KOPT-K1 (cell line): ENCODE data around the gene PGP.

Experiments
- H3K27ac ChIP-seq: fragments of 200-600 bp; sonication (generic); 2 replicates; pipeline ENCODE4 v1.5.1; 2016; ENCODE audit warnings: antibody characterized with exemption, mild to moderate bottlenecking, low read depth, low read length; ENCODE audit not compliant: poor library complexity, severe bottlenecking
- H3K36me3 ChIP-seq: fragments of 200-600 bp; sonication (generic); 2 replicates; pipeline ENCODE4 v1.5.1; 2017; ENCODE audit warnings: antibody characterized with exemption, mild to moderate bottlenecking, low read length, moderate library complexity; ENCODE audit not compliant: insufficient read depth
- H3K9me3 ChIP-seq: fragments of 200-600 bp; sonication (generic); 2 replicates; pipeline ENCODE4 v1.5.1; 2017; ENCODE audit warnings: antibody characterized with exemption, low read length, mild to moderate bottlenecking; ENCODE audit not compliant: insufficient read depth, poor library complexity, severe bottlenecking

Gene PGP

GRCh38 chr16:2190002-2190658 lies 24.5 kb downstream of the PGP start:
- Histone ChIP-seq H3K36me3 (no peaks in the 10 kb centered on the region), H3K9me3 (no peaks in the 10 kb centered on the region), H3K27ac (no peak overlapping the region)

DNA sequence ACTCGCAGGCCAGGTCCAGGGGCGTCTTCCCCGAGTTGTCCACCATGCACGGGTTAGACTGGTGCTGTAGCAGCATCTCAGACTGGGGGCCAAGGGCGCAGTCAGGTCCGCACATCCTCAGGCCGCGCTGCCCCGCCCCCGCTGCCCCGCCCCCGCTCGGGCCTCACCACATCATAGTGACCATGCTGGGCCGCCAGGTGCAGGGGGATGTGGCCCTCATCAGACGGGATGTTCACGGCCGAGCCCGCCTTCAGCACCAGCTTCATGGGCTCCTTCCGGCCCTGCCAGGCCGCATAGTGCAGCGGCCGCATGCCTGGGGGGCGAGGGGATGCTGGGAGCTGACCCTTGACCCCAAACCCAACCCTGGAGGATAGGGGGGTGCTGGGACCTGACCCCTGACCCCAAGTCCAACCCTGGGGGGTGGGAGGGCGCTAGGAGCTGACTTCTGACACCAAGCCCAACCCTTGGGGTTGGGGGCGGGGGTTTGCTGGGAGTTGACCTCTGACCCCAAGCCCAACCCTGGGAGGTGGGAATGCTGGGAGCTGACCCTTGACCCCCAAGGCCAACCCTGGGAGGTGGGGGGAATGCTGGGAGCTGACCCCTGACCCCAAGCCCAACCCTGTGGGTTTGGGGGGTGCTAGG lies 25.3 kb downstream of the PGP start:
- Histone ChIP-seq H3K36me3 (no peaks in the 10 kb centered on the region), H3K9me3 (no peaks in the 10 kb centered on the region), H3K27ac (no peak overlapping the region)

DNA sequence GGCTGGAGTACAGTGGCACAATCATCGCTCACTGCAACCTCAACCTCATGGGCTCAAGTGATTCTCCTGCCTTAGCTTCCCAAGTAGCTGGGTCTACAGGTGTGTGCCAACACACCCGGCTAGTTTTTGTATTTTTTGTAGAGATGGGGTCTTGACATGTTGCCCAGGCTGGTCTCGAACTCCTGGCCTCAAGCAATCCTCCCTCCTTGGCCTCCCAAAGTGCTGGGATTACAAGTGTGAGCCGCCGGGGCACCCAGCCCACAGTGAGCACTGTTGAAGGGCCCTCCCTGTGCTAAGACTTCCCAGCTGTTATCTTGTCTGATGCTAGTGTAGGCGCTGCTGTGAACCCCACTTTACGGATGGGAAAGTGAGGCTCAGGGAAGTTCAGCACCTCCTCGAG lies 26.2 kb downstream of the PGP start:
- H3K36me3 ChIP-seq: no peaks in the 10 kb centered on the region
- H3K27ac ChIP-seq: no peak overlapping the region
- no peaks in the 10 kb centered on the region for H3K9me3 ChIP-seq

DNA sequence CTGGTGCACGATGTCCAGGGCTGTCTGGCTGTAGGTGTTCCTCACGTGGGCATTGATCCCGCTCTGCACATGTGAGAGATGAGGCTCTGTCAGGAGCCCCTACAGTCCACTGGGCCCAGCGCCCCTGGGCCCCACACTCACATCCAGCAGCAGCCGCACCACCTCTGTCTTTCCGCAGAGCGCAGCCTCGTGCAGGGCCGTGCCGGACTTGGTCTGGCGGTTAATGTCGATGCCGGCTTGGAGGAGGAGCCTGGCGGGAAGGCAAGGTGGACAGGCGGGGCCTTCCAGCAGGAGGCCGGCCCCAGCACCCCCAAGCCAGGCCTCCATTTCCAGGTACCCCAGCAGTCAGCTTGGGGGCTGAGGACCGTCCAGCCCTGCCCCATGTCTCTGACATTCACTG lies 27.4 kb downstream of the PGP start:
- no peaks in the 10 kb centered on the region; the same call in 1 of the 2 replicates for H3K36me3 ChIP-seq
- H3K9me3 ChIP-seq: no peaks in the 10 kb centered on the region
- H3K27ac ChIP-seq: no peak overlapping the region

- Histone ChIP-seq H3K36me3 (no peaks in the 10 kb centered on the region; the same call in 1 of the 2 replicates), H3K27ac (no peak overlapping the region), H3K9me3 (no peaks in the 10 kb centered on the region)
These were observed 28.1 kb downstream of the PGP start for GRCh38 chr16:2186505-2186904.

DNA sequence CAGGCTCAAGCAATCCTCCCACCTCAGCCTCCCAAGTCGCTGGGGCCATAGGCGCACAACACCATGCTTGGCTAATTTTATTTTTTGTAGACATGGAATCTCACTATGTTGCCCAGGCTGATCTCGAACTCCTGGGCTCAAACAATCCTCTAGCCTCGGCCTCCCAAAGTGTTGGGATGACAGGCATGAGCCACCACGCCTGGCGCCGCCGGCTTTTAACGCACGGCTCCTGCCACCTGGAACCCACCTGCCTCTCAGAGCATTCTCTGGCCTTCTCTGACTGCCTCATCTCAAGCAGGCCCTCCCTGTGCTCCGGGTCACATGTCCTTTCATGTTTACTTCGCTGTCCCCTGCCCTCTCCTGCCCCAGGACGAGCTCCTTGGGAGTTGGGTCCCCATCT lies 28.6 kb downstream of the PGP start:
- H3K9me3 ChIP-seq: no peaks in the 10 kb centered on the region
- no peaks in the 10 kb centered on the region; the same call in 1 of the 2 replicates for H3K36me3 ChIP-seq
- H3K27ac ChIP-seq: no peak overlapping the region

DNA sequence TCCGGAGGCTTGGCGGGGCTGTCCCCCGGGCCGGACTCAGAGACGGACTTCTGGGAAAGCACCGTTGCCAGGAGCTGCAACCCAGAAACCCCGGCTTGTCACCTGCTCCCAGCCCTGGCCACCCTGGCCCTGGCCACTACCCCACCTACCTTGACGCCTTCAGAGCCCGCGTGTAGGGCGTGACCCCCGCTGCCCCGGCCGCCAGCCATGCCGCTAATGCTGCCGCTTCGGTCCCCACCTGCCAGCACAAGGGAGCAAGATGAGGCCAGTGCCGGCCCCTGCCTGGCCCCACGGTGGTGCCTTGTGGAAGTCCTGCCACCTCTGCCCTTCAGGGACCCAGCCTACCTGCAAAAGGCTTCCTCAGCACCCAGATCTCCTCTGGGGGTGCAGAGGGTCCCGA lies 29.7 kb downstream of the PGP start:
- Histone ChIP-seq H3K27ac (no peak overlapping the region), H3K9me3 (no peaks in the 10 kb centered on the region), H3K36me3 (no peaks in the 10 kb centered on the region; the same call in 1 of the 2 replicates)

DNA sequence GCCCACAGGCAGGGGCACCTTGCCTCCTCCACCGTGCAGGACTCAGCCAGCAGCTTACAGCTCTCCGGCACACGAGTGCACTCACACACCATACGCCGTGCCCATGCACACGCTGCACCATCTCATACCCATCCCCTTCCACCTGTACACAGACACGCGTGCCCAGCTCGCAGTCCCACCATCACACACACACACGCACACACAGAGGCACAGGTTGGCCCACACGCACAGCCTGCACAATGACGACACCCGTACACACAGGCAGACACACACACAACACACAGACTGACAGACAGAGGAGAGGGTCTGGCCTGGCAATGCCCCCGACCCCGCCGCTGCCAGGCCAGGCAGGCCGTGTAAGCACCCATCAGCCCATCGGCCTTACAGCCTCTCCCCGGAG lies 30.3 kb downstream of the PGP start:
- H3K36me3 ChIP-seq: no peaks in the 10 kb centered on the region; the same call in 1 of the 2 replicates
- H3K27ac ChIP-seq: no peak overlapping the region
- H3K9me3 ChIP-seq: no peaks in the 10 kb centered on the region

- H3K36me3 ChIP-seq: no peaks in the 10 kb centered on the region; the same call in 1 of the 2 replicates
- no peaks in the 10 kb centered on the region for H3K9me3 ChIP-seq
- H3K27ac ChIP-seq: no peak overlapping the region
These were observed 31.0 kb downstream of the PGP start for GRCh38 chr16:2183671-2184070.

DNA sequence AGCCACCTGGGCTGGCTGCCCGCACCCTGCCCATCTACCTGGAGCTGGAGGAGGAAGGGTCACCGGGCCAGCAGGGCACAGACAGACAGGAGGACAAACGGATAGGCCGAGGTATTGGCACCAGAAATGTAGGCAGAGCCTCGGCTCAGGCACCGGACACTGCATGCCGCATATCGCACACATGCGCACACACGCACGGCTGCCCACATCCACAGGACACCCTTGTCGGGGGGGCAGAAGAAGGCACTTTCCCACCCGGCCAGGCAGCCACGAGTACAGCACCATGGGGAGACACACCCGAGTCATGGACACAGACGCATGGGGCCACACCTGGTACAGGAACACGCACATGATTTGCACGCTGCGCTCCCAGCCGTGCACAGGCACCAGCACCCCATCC lies 32.7 kb downstream of the PGP start:
- Histone ChIP-seq H3K36me3 (peaks cover 14% of the 10 kb centered on the region; the same call in 1 of the 2 replicates), H3K9me3 (no peaks in the 10 kb centered on the region), H3K27ac (no peak overlapping the region)

- Histone ChIP-seq H3K27ac (no peak overlapping the region), H3K36me3 (peaks cover 21% of the 10 kb centered on the region; the same call in 1 of the 2 replicates)
These were observed 33.4 kb downstream of the PGP start for GRCh38 chr16:2180962-2181923.

DNA sequence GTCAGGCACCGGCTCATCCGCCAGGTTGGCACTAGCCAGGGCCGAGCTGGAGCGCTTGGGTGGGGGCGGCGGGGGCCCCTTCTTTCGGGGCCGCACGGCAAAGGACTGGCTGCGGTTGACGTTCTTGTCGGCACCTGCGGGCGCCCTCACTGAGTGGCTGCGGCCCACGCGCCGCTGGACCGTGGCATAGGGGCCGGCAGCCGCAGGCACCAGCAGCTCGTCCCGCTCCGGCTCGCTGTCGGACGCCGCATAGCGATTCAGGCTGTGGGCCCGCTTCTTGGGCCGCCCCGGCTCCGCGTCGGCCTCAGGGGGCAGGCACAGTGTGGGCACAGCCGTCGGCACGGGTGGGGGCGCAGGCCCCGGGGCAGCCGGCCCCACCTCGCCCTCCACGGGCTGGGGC lies 34.2 kb downstream of the PGP start:
- no peak overlapping the region for H3K27ac ChIP-seq

More at GRCh38 chr16:2180962-2181923, 33.4 kb downstream of the PGP start:
- no peaks in the 10 kb centered on the region for H3K9me3 ChIP-seq

DNA sequence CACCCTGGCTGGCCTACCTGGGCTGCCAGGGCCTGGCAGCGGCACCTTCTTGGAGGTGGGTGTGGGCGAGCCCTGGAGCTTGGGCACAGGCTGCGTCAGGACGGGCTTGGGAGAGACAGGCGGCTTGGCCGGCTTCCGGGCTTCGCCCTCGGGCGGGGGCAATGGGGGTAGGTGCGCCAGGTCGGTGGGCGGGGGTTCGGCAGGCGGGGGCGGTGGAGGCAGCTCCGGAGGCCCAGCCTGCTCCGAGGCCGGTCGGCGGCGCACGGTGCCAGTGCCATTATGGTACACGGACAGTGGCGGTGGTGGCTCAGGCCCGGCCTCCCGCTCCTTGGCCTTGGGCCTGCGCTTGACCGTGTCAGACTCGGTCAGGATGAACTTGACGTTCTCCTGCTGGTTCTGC lies 35.1 kb downstream of the PGP start:
- H3K36me3 ChIP-seq: peaks cover 38% of the 10 kb centered on the region
- H3K27ac ChIP-seq: no peak overlapping the region

More for the DNA sequence above, 34.2 kb downstream of the PGP start:
- Histone ChIP-seq H3K9me3 (no peaks in the 10 kb centered on the region), H3K36me3 (peaks cover 29% of the 10 kb centered on the region)

GRCh38 chr16:2179107-2179501 lies 35.5 kb downstream of the PGP start:
- Histone ChIP-seq H3K9me3 (no peaks in the 10 kb centered on the region), H3K36me3 (peaks cover 42% of the 10 kb centered on the region), H3K27ac (no peak overlapping the region)

More for the DNA sequence above, 35.1 kb downstream of the PGP start:
- no peaks in the 10 kb centered on the region for H3K9me3 ChIP-seq
